ENCODE results near the gene LGALS3. TPM values are rescaled to one million over a fixed set of nuclear protein-coding genes. Genes with fewer than 3 reads are reported as not detected.

Gene LGALS3
- total RNA-seq, 1 donor from 2014 or later = 249 TPM

DNA sequence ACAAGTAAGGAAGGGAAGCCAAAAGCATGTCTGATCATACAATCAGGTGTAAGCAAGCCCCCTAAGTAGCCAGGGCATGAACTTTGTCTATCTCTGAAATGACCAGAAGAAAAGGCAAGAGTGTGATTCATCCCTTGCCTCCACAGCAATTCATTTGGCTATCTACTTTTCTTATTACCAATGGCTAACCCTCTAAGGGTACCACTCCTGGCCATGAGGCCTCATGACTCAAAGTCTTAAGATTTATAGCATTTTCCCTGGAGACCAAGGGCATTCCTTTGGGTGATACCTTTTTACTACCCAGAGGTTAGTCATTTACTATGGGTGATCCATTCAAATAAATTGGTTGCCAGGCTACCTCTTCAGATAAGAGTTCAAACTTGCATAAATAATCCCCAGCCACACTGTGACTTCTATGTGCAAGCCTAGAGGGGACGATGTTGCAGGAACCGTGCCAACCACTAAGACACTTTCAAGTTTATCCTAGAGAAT lies 1.5 kb upstream of the LGALS3 start:
- DNase-seq (no peak), ATAC-seq (no peak)
- intact Hi-C loops (cut with micrococcal nuclease) = no loop called here

DNA sequence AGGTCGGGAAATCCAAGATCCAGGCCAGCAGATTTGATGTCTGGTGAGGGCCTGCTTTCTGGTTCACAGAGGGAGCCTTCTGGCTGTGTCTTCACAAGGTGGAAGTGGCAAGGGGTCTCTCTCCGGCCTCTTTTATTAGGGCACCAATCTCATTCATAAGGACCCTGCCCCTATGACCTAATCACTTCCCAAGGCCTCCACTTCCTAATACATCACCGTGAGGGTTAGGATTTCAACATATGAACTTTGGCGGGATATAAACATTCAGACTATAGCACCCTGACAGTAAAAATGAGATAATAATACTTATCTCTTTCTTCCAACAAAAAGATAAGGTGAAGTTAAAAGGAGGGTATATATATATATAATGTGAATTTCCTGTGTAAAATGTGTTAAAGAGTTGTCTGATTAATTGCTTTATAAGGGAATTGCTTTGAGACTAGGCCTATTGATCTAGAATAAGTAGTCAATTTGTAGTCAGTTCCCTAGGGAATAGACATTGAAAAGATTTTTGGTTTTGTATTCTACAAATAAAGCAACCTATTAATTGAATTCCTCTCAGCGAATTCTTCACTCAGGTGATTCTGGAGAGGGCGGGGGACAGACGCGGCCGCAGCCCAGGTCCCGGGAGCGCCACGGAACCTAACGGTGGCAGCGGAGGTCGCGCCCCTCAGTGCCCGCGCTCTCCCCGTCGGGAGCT lies 516 bp upstream of the LGALS3 start:
- DNase-seq (no peak), ATAC-seq (no peak)
- intact Hi-C loops (cut with micrococcal nuclease) = no loop called here

DNA sequence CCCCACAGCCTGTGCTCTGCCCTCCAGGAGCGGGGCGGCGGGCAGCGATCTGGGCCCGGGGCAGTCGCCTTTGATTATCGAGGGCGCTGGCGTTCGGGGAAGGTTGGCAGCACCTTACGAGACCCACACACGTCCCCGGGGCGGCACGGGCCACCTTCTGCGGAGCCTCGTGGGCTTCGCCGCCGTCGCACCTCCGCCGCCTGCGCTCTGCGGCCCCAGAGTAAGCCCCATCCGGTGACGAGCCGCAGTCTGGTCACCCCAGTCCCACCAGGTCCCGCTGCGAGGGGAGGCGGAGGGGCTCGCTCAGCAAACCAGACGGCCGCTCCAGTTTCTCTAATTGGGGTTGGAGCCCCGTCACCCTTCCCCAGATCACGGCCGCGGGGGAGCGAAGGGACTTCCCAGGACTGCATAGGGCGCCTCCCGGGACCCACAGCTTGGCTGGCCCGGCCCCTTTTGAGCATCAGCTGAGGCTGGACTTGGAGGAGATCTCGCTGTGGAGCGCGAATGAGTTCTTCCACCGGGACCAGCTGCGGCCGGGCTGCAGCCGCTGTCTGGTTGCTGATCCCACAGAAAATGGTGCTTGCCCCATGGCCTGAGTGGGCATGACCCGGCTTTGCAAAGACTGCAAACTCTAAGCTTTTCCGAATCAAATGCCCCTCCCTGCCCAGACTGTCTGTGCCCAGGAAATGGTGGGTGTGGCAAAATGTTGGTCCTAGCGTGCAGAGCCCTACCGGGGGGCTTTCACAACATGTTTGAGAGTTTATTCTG lies 560 bp downstream of the LGALS3 start:
- ATAC-seq (peak; percentile 73), DNase-seq (peak; percentile 83)
- intact Hi-C loops (cut with micrococcal nuclease) = no loop called here

DNA sequence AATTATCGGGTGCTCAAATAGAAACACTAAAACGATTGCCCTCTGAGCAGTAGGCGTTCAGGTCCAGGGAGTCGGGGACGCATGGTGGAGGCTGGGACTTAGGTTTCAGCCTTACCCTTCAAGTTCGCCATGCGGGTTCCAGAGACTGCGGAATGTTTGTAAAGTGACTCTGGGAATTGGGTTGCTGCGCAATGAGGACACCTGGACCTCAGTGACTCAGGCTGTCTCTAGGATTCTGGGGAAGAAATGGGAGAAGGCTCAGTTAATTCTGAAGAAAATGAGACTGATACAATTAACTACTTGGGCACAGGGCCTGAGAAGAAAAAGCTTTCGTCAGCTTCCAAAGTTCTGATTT lies 1.1 kb downstream of the LGALS3 start:
- intact Hi-C loops (cut with micrococcal nuclease) = no loop called here
- peak; percentile 1 for ATAC-seq

DNA sequence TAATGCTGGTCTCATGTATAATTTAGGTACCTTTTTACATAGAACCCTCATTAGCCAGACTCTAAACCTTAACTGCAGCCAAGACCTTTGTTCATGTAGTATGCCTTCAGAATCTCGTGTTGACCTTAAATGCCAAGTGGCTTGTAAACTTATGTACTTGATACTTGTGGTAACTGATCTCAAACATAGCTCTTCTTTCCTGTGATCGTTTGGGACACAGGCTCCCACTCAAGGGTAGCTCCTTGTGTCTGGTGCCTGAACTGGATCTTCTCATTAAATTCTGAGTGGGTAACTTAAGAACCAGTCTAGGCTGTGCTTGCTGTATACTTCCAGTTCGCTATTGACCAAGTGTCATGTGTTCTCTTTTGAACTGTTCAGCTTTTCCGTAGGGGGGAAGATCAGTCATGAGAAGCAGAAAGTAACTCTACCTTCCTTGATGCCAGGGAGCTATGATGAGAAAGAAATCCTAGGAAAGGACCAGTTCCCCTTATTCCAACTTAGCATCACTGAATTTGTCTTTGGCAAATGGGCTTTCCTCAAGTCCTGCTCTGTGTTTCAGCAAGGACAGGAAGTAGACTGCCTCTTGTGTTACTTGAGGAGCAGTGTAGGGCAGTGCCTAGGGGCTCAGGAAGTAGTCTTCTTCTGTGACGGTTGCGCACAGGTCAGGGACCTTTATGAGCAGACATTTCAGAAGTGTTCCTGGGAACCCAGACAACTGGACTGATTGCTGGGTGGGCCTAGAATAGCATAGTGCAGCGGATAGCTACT lies 2.5 kb downstream of the LGALS3 start:
- intact Hi-C loops (cut with micrococcal nuclease) = no loop called here
- DNase-seq = no peak
- peak; percentile 17 for ATAC-seq

More for the DNA sequence above, 1.1 kb downstream of the LGALS3 start:
- no peak for DNase-seq

DNA sequence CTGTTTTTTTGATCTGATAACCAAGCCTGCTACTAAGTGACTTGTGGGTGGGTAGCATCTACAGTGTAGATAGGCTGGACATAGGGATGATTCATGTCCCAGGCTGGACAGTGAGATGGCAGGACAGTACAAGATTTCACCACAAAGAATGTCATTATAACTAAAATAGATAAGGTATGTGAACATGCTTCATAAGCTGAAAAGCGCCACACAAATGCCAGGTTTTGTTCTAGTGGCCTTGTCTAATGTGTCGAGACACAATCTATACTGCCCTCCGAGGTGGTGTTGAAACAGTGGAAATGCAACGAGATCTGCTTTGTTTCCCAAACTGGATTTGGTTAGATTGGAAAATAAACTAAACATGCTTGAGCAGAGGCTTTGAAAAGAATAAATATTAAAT lies 4.4 kb downstream of the LGALS3 start:
- no peak for ATAC-seq
- intact Hi-C loops (cut with micrococcal nuclease) = no loop called here

DNA sequence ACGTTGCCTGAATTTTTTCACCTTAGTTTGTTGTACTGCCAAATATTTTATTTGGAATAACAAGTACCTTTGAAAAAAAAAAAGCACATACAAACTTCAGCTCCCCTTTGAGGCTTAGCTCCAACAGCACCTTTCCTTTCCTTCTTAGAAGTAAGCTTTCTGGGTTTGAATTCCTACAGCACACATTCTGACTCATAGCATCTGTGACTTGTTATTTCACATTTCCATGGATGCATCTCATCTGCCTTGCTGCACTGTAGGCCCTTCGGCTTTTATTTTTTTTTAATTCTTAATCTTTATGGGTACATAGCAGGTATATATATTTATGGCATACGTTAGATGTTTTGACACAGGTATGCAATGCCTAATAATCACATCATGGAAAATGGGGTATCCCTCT lies 7.2 kb downstream of the LGALS3 start:
- no peak for DNase-seq
- intact Hi-C loops (cut with micrococcal nuclease) = no loop called here
- ATAC-seq = no peak

More for the DNA sequence above, 4.4 kb downstream of the LGALS3 start:
- no peak for DNase-seq

DNA sequence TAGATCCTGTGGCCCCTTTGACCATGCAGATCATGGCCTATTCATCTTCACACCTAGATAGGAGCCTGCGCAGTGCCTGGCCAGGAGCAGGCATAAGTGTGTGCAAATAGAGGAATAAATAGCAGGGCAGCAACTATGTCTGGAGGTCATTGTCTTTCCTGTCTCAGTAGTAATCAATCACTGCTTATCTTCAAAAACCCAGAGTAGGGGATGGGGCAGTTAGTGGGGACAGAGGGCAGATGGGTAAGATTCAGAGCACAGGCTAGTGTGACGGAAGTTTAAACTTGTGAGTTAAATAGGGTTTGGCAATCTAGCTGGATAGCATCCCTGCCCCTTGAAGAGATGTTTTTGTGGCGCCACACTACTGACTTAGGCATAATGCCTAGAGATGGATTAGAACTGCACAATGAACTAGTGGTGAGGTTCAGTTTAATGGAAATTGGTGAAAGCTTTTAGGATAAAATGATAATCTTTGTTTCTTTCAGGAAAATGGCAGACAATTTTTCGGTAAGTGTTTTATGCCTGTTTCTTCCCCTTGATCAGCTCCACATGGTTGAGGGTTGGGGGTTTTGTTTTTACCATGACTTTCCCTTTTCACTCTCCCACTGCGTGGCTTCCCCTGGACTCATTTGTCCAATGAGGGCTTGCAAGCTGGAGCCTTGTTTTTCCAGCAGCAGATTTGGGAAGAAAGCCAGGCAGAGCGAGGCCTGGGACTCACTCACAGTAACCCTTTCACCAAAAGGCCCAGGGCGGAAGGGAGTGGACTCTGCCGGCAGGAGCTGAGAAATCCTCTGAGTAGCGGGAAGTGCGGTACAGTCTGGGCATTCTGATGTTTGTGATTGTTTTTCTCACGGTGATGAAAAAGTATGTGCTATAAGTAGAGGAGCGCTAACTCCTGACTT lies 8.1 kb downstream of the LGALS3 start:
- intact Hi-C loops (cut with micrococcal nuclease) = no loop called here

DNA sequence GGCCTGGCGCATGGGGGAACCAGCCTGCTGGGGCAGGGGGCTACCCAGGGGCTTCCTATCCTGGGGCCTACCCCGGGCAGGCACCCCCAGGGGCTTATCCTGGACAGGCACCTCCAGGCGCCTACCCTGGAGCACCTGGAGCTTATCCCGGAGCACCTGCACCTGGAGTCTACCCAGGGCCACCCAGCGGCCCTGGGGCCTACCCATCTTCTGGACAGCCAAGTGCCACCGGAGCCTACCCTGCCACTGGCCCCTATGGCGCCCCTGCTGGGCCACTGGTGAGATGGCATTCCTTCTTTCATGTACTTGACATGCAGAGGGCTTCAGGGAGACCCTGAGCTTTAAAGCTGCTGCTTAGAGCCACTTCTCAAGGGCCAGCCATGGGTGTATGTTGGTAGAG lies 9.0 kb downstream of the LGALS3 start:
- intact Hi-C loops (cut with micrococcal nuclease) = no loop called here
- DNase-seq (no peak), ATAC-seq (no peak)

More for the DNA sequence above, 8.1 kb downstream of the LGALS3 start:
- ATAC-seq (peak; percentile 91), DNase-seq (peak; percentile 84)

DNA sequence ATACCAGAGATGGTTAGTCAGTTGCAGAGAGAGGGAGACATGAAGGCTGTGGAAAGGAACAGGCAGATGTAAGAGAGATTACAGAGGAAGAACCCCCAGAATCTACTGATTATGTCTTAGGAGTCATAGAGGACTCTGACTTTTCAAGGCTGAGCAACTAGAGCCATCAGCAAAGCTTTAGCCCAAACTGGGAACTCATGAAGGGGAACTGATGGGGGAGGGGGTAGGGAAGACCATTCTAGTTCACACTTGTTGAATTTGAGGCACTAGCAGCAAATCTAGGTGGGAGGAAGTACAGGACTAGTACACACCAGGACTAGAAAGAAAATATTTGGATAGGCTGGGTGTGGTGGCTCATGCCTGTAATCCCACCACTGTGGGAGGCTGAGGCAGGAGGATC lies 10.1 kb downstream of the LGALS3 start:
- no peak for ATAC-seq
- intact Hi-C loops (cut with micrococcal nuclease) = no loop called here
- DNase-seq = no peak

DNA sequence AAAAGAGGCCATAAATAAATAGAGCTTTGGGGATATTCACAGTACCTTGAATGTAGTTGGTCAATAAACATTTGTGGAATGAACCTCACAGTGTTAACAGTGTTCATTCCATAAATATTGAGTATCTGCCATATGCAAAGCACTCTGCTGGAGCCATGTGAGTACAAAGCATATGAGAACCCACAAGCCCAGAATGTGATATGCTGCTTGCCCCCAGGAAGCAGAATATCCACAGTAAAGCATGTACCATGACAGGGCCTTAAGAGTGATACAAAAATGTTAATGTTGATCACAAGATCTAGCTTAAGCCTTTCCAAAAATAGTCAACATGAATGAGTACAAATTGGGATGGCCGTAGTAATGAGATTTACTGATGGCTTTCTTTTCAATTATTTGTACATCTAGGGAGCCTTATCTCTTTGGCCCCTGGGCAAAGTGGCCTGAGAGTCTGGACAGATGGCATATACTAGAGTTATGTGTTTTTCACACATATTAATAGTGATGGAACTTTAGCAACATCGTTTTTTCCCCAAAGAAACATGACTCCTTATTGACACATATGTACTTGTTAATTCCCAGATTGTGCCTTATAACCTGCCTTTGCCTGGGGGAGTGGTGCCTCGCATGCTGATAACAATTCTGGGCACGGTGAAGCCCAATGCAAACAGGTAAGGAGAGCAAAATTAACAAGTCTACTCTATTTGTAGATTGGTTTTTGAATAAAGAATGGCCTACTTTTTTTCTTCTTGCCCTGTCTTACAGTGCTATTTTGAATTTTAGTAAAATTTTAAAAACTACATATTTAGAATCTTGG lies 10.9 kb downstream of the LGALS3 start:
- DNase-seq (no peak), ATAC-seq (no peak)
- intact Hi-C loops (cut with micrococcal nuclease) = no loop called here

DNA sequence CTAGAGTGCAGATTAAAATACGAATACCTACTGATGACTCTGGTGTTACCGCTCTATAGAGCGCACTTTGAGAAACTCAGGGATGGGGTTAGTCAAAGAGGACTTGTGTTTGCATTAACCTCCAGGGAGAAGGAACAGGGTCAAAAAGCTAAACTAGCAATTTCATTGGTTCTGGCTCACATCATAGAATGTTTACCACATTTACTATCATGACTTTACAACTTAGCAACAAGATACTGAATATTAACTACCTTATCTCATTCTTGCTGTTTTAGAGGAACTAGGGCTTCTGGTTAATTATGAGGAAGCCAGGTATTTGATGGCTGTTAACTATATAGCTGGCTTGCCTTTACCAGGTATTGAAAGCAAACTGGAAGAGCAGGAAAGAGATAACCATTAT lies 12.8 kb downstream of the LGALS3 start:
- intact Hi-C loops (cut with micrococcal nuclease) = no loop called here
- ATAC-seq = no peak
- DNase-seq = no peak

DNA sequence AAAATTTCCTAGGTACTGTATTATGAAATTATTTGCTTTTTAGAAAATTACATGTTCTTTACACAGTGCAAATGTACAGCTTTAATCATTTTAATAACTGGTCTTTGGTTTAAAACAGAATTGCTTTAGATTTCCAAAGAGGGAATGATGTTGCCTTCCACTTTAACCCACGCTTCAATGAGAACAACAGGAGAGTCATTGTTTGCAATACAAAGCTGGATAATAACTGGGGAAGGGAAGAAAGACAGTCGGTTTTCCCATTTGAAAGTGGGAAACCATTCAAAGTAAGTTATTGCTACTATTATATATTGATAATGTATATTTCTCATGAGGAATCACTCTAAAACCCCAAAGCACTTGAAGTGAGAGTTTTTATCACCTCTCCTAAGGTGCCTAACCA lies 13.4 kb downstream of the LGALS3 start:
- ATAC-seq = no peak
- intact Hi-C loops (cut with micrococcal nuclease) = no loop called here
- no peak for DNase-seq

DNA sequence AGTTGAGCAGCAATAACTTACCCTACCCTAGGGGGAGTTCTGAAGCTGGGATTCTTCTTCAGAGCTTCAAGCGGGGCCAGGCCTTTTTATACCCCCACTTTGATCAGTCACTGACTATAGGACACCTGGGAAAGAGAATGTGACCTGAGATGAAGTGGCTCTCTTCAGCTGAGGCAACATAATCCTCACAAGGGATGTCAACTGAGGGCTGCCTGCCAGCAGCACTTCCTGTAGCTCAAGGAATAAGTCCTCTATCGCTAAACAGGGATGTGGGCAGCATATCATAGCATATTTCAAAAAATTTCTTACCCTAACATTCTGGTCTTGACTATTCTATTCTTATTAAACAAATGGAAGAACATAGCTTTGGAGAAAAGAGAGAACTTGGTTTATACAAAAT lies 17.4 kb downstream of the LGALS3 start:
- peak; percentile 36 for DNase-seq
- ATAC-seq = no peak
- intact Hi-C loops (cut with micrococcal nuclease) = no loop called here

DNA sequence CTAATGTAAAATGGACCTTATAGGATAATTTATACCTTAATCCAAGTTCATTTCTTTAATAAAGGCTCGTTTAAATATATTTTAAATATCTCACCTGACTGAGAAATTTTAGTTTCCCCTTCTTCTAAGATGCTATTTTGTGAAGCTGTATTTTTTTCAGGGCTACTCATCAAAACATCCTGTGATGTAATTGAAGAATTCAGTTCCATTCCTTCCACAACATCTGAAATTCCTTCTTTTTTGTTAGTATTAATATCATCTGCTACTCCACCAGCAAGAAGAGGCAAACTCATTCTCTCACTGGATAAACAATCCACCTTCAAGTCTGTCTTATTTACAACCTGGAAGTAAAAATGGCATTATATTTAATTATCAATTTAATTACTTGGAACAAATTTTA lies 22.5 kb downstream of the LGALS3 start:
- no peak for ATAC-seq
- intact Hi-C loops (cut with micrococcal nuclease) = no loop called here
- no peak for DNase-seq

DNA sequence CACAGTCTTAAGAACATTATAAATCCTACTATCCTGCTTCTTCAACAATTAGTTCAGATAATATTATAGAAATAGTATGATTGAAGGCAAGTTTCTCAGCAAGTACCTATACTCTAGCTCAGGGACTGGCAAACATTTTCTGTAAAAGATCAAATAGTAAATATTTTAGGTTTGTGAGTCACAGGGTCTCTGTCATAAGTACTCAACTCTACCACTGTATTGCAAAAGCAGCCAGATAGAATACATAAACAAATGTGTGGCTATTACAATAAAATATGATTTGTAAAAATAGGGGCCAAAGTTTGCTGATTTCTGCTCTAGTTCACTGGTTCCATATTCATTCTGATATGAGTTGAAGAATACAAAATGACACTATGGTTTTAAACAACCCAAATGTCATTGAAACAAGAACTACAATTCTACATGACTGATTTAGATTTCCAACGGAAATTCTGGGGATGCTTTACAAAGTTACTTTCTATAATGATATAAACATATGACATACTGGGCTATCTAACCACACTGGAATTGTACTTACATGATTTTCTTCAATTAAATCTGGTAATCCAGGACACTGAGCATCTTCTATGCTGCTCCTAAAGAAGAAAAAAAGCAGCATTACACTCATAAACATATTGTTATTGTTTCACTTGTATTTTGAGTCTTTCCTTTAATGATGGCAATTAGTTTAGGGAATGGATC lies 23.2 kb downstream of the LGALS3 start:
- no peak for DNase-seq
- no peak for ATAC-seq
- intact Hi-C loops (cut with micrococcal nuclease) = no loop called here

DNA sequence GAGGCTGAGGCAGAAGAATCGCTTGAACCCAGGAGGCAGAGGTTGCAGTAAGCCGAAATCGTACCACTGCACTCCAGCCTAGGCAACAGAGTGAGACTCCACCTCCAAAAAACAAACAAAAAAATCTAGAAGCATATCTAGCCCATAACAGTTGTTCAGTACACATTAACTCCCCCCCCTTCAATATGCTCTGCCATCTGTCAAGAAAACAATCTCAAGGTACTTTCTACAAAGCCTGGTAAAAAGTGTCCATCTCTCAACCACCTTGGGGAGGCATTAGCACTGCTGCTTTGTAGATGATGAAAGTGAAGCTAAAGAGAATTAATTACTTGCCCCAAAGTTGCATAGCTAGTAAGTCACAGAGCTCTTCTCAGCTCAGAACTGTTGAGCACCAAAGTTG lies 24.9 kb downstream of the LGALS3 start:
- ATAC-seq (no peak), DNase-seq (no peak)
- intact Hi-C loops (cut with micrococcal nuclease) = no loop called here

DNA sequence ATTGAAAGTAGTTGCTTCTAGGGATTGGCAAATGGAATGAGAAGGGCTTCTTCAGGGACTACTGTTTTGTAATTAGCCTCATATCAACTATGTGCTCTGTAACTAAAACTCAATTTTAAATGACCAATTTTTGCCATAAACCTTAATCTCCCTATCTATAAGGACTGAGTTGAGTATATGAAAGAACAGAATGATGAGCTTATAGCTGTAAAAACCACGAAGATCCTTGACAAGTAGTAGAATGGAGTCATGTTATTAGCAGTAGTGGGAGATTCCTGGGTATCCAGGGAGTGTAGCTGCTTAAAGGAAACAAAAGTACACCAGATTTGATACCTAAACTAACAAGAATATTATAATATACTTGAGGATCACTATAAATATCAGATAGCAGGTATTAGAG lies 28.0 kb downstream of the LGALS3 start:
- intact Hi-C loops (cut with micrococcal nuclease) = no loop called here
- ATAC-seq = no peak
- no peak for DNase-seq
